Posterior vena cava (tissue), 2 donors: Measurements from ENCODE around the gene STYK1. TPM values are rescaled to one million over a fixed set of nuclear protein-coding genes. Genes with fewer than 3 reads are reported as not detected.
A peak's percentile ranks its signal among the peaks of the same experiment; 100 is the strongest.
"Not testable (repeated sequence)": the region's sequence is repeated elsewhere in the genome, so short reads cannot be mapped to it uniquely, and the experiment has no call there.

Source experiments
- DNase-seq: peaks from one replicate; pipeline ENCODE4 v3.0.0-alpha.2; 2020; ENCODE audit warnings: low spot score
- intact Hi-C, 2 donors: fragments of 100-400 bp; cut with DNase I; formaldehyde crosslinking; loops; one replicate each; pipeline versions ENCODE4 v1.14.1 to v1.14.2; 2022 to 2023
- total RNA-seq, 2 donors: library from RNA; stranded (reverse); fragmentation: NEBNext Ultra II Directional; extraction: Animal tissue kit (Norgen Biotek cat#: 25700); gene quantifications; one replicate each; pipeline ENCODE4 v1.2.1, GENCODE V29; 2021
- donor health status: DM: yes; HTN: yes; CAD: no.
- donor health status: DM: yes; HTN: yes; CAD: no.

Gene STYK1
- total RNA-seq, 2 donors from 2014 or later: 0.10 to 0.19 TPM

- no peak for DNase-seq
- intact Hi-C loops: no loop called here
Measured at GRCh38 chr12:10595881-10596280, 78.0 kb downstream of the STYK1 start.

GRCh38 chr12:10590966-10591365 lies 82.9 kb downstream of the STYK1 start:
- DNase-seq: no peak

GRCh38 chr12:10584415-10584814 lies 89.4 kb downstream of the STYK1 start:
- no peak for DNase-seq
- intact Hi-C loops: no loop called here

More at GRCh38 chr12:10590966-10591365, 82.9 kb downstream of the STYK1 start:
- intact Hi-C loops: no loop called here

GRCh38 chr12:10582704-10583103 lies 91.1 kb downstream of the STYK1 start:
- intact Hi-C loops: no loop called here
- no peak for DNase-seq

- DNase-seq, intact Hi-C loops: not testable (repeated sequence)
Measured at GRCh38 chr12:10582133-10582532, 91.7 kb downstream of the STYK1 start.

GRCh38 chr12:10574307-10574706 lies 99.5 kb downstream of the STYK1 start:
- intact Hi-C loops: no loop called here
- no peak for DNase-seq

- DNase-seq, intact Hi-C loops: not testable (repeated sequence)
Measured at GRCh38 chr12:10572021-10572490, 101.8 kb downstream of the STYK1 start.

GRCh38 chr12:10571141-10571540 lies 102.7 kb downstream of the STYK1 start:
- DNase-seq: peak; percentile 67
- intact Hi-C loops: no loop called here

Other genes with a start within 250 kb of the STYK1 start
- under 1 TPM in 1 of 2 donors, not detected in 1; 0.46 TPM for gene KLRC2, start 238.0 kb downstream of the STYK1 start, total RNA-seq
- under 1 TPM in 1 of 2 donors, not detected in 1; 0.38 TPM for gene KLRC1, start 220.7 kb downstream of the STYK1 start, total RNA-seq
- 1 to 10 TPM in 1 of 2 donors, under 1 TPM in 1; 0.33 to 1.2 TPM for gene EIF2S3B, start 168.2 kb downstream of the STYK1 start, total RNA-seq
- 10 to 100 TPM; 19.3 to 21.2 TPM for gene MAGOHB, start 60.4 kb downstream of the STYK1 start, total RNA-seq
- 100 to 1,000 TPM; 386 to 502 TPM for gene YBX3, start 49.3 kb upstream of the STYK1 start, total RNA-seq
- gene TAS2R7, start 128.6 kb upstream of the STYK1 start, total RNA-seq: not detected
- not detected for gene TAS2R8, start 133.2 kb upstream of the STYK1 start, total RNA-seq
- gene TAS2R9, start 136.1 kb upstream of the STYK1 start, total RNA-seq: under 1 TPM in 1 of 2 donors, not detected in 1; 0.51 TPM
- 1 to 10 TPM in 1 of 2 donors, under 1 TPM in 1; 0.76 to 1.2 TPM for gene TAS2R10, start 152.3 kb upstream of the STYK1 start, total RNA-seq
- gene PRR4, start 175.4 kb upstream of the STYK1 start, total RNA-seq: 1 to 10 TPM; 2.5 to 4.3 TPM
- gene PRH1, start 210.2 kb upstream of the STYK1 start, total RNA-seq: 10 to 100 TPM; 13.5 to 19.2 TPM
- 1 to 10 TPM; 2.4 to 2.5 TPM for gene TAS2R13, start 235.5 kb upstream of the STYK1 start, total RNA-seq